DND-41 (cell line): Measurements from ENCODE around the gene RSPH6A.

ENCODE experiments used
- ATAC-seq: fragments of 200-7000 bp; cut with Tn5 transposase; 3 replicates; pipeline ENCODE4 v1.9.1; 2021; ENCODE audit warnings: low read depth; ENCODE audit not compliant: insufficient read depth
- DNase-seq: peaks from one replicate; pipeline ENCODE4 v3.0.0-alpha.2; 2020
- H2AFZ ChIP-seq: 2 replicates; pipeline ENCODE4 v1.6.0; 2012; ENCODE audit warnings: low read depth, low read length
- H3K27ac ChIP-seq: 2 replicates; pipeline ENCODE4 v1.5.1; 2012; ENCODE audit warnings: low read length, inconsistent platforms
- H3K27me3 ChIP-seq: fragments of 200-600 bp; sonication (generic); 2 replicates; pipeline ENCODE4 v1.6.0; 2012; ENCODE audit warnings: low read length, mild to moderate bottlenecking, inconsistent platforms; ENCODE audit not compliant: insufficient read depth, poor library complexity
- H3K36me3 ChIP-seq: 2 replicates; pipeline ENCODE4 v1.5.1; 2012; ENCODE audit warnings: low read length, inconsistent platforms; ENCODE audit not compliant: insufficient read depth
- H3K4me1 ChIP-seq: 2 replicates; pipeline ENCODE4 v1.5.1; 2012; ENCODE audit warnings: mild to moderate bottlenecking, low read length; ENCODE audit not compliant: insufficient read depth
- H3K4me2 ChIP-seq: 2 replicates; pipeline ENCODE4 v1.6.0; 2012; ENCODE audit warnings: mild to moderate bottlenecking, moderate library complexity, low read length, inconsistent platforms; ENCODE audit not compliant: insufficient read depth
- H3K4me3 ChIP-seq, 2 experiments: fragments of 200-600 bp in 1 of 2; shearing (Covaris generic) in 1 of 2; 2 replicates each; pipeline ENCODE4 v1.5.1; 2012 to 2016; ENCODE audit warnings: inconsistent platforms in 2 of 2, low read length in 2 of 2, mild to moderate bottlenecking in 2 of 2, low read depth in 1 of 2, moderate library complexity in 1 of 2
- H3K79me2 ChIP-seq: 2 replicates; pipeline ENCODE4 v1.6.0; 2012; ENCODE audit warnings: low read length, inconsistent platforms; ENCODE audit not compliant: insufficient read depth
- H3K9ac ChIP-seq: 2 replicates; pipeline ENCODE4 v1.6.0; 2012; ENCODE audit warnings: low read depth, mild to moderate bottlenecking, inconsistent platforms, low read length, moderate library complexity
- H3K9me3 ChIP-seq: 2 replicates; pipeline ENCODE4 v1.5.1; 2012; ENCODE audit warnings: low read length, moderate library complexity, mild to moderate bottlenecking, inconsistent platforms; ENCODE audit not compliant: insufficient read depth, severe bottlenecking
- H4K20me1 ChIP-seq: 2 replicates; pipeline ENCODE4 v1.6.0; 2012; ENCODE audit warnings: low read length; ENCODE audit not compliant: insufficient read depth
- EZH2 ChIP-seq: IDR thresholded peaks from 3 replicates; pipeline ENCODE4 v1.6.1; 2012; ENCODE audit warnings: borderline replicate concordance, low read depth, mild to moderate bottlenecking, moderate library complexity, low read length, inconsistent platforms; ENCODE audit not compliant: severe bottlenecking
- TF ChIP-seq, protein P1 (sequence below): IDR thresholded peaks from 2 replicates; pipeline ENCODE4 v1.5.1; 2012; ENCODE audit warnings: borderline replicate concordance, low read length, moderate library complexity, mild to moderate bottlenecking; ENCODE audit not compliant: poor library complexity, severe bottlenecking; ENCODE audit errors: extremely low read depth

RSPH6A gene

DNA sequence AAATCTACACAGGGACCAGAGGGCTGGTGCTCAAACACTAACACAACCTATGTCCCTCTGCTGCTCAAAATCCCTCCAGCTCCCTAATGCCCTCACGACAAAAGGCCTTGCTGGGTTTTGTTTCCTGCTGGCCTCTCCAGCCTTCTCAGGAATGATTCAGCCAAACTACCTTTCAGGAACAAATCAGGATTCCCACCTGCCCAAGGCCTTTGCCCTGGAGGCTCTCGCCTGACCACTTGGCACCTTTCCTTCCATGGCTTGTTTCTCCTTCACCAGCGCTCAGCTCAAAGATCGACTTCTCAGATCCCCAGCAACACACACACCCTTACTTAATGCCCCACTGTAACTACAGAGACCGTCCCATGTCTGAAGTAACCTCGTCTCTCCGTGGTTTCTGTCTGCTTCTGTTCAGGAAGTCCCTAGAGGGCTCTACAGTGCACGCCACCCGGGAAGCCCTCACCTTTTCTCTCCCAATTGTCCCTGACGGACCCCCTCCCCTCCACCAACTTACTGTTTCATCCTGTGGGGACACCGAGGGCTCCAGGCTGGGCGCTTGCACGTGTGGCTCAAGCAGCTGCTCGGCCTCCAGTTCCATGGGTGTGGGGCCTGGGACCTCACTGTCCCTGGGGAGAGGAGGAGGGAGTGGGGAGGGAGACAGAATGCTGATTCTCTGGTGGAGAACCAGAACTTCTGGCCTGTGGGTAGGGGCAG, 42.8 kb downstream of the RSPH6A start:
- no peaks in the 10 kb centered on the region for H3K27me3 ChIP-seq
- peaks cover 10% of the 10 kb centered on the region for H3K36me3 ChIP-seq
- H3K4me2 ChIP-seq = no peak overlapping the region
- no peaks in the 10 kb centered on the region for H3K9me3 ChIP-seq
- no peak for TF ChIP-seq EZH2
- TF ChIP-seq, protein P1, sequence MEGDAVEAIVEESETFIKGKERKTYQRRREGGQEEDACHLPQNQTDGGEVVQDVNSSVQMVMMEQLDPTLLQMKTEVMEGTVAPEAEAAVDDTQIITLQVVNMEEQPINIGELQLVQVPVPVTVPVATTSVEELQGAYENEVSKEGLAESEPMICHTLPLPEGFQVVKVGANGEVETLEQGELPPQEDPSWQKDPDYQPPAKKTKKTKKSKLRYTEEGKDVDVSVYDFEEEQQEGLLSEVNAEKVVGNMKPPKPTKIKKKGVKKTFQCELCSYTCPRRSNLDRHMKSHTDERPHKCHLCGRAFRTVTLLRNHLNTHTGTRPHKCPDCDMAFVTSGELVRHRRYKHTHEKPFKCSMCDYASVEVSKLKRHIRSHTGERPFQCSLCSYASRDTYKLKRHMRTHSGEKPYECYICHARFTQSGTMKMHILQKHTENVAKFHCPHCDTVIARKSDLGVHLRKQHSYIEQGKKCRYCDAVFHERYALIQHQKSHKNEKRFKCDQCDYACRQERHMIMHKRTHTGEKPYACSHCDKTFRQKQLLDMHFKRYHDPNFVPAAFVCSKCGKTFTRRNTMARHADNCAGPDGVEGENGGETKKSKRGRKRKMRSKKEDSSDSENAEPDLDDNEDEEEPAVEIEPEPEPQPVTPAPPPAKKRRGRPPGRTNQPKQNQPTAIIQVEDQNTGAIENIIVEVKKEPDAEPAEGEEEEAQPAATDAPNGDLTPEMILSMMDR = no peak
- ATAC-seq (no peak), DNase-seq (no peak)
- no peak overlapping the region for H3K4me3 ChIP-seq
- H4K20me1 ChIP-seq = 0 out of 2 replicates have a peak, but pooled peaks cover 2% of the 10 kb centered on the region
- H3K27ac ChIP-seq = no peak overlapping the region
- peaks cover 26% of the 10 kb centered on the region for H3K4me1 ChIP-seq
- H2AFZ ChIP-seq = no peak overlapping the region
- H3K9ac ChIP-seq = no peak overlapping the region
- H3K79me2 ChIP-seq = no peaks in the 10 kb centered on the region

DNA sequence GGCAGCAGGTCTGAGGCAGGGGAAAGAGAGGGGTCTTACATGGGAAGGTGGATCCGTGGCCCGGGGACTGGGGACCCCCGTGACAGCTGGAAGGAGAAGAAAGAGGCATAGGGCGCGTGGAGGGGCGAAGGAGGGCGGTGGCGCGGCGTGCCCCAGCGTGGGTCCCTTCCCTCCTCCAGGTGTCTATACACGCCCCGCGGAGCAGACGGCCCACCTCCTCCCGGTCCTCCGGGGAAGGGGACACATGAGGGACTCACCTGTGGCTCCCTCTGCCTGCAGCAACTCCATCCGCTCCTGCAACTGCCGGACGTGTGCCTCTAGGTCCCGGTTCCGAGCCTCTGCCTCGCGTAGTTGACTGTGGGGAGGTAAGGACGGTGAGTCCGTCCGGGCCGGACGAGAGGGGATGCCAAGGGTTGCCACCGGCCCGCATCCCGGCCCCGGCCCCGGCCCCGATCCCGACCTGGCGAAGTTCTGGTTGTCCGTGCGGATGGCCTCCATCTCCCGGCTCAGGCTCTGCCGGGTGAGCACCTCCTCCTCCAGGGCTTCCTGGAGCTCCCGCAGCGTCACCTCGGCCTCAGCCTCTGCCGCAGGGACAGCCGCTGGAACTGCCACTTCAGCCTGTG, 43.7 kb downstream of the RSPH6A start:
- H3K4me1 ChIP-seq = peaks cover 26% of the 10 kb centered on the region
- peaks cover 2% of the 10 kb centered on the region; the same call in 1 of the 2 replicates for H3K36me3 ChIP-seq
- ATAC-seq = no peak
- no peak overlapping the region for H3K9ac ChIP-seq
- no peaks in the 10 kb centered on the region for H3K27me3 ChIP-seq
- H3K27ac ChIP-seq = no peak overlapping the region
- no peak for DNase-seq
- H3K4me2 ChIP-seq = no peak overlapping the region
- no peak for TF ChIP-seq EZH2
- TF ChIP-seq, protein P1 = no peak
- H2AFZ ChIP-seq = no peak overlapping the region
- H3K4me3 ChIP-seq = no peak overlapping the region
- no peaks in the 10 kb centered on the region for H3K79me2 ChIP-seq
- no peaks in the 10 kb centered on the region for H3K9me3 ChIP-seq
- H4K20me1 ChIP-seq = 0 out of 2 replicates have a peak, but pooled peaks cover 2% of the 10 kb centered on the region

DNA sequence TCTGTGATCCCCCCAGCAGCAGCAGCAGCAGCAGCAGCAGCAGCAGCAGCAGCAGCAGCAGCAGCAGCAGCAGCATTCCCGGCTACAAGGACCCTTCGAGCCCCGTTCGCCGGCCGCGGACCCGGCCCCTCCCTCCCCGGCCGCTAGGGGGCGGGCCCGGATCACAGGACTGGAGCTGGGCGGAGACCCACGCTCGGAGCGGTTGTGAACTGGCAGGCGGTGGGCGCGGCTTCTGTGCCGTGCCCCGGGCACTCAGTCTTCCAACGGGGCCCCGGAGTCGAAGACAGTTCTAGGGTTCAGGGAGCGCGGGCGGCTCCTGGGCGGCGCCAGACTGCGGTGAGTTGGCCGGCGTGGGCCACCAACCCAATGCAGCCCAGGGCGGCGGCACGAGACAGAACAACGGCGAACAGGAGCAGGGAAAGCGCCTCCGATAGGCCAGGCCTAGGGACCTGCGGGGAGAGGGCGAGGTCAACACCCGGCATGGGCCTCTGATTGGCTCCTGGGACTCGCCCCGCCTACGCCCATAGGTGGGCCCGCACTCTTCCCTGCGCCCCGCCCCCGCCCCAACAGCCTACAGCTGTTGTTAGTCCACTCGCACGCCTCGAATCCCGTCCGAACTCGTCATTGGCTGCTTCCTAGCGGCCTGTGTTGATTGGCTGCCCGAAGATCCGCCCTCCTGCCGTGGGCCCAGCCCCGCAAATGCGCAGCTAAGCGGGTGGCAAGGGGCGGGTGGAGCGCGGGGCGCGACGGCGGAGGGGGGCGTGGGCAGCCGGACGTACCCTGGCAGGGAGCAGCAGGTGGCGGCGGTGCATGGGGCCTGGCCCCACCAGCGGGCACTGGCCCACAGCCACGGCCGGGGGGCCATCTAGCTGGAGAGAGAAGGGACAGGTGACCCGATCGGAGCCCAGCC, 44.7 kb downstream of the RSPH6A start:
- DNase-seq = peak; percentile 91
- H3K27ac ChIP-seq = peak overlapping the region; percentile 70
- peak overlapping the region; percentile 60 for H3K9ac ChIP-seq
- no peaks in the 10 kb centered on the region for H3K9me3 ChIP-seq
- peak; percentile 79 for ATAC-seq
- H3K27me3 ChIP-seq = no peaks in the 10 kb centered on the region
- no peaks in the 10 kb centered on the region for H3K79me2 ChIP-seq
- H3K4me2 ChIP-seq = peak overlapping the region; percentile 86
- H3K4me1 ChIP-seq = peaks cover 26% of the 10 kb centered on the region
- H2AFZ ChIP-seq = peak overlapping the region; percentile 75
- H3K36me3 ChIP-seq = peaks cover 2% of the 10 kb centered on the region; the same call in 1 of the 2 replicates
- TF ChIP-seq EZH2 = no peak
- TF ChIP-seq, protein P1 = peak; percentile 91
- H4K20me1 ChIP-seq = 0 out of 2 replicates have a peak, but pooled peaks cover 2% of the 10 kb centered on the region
- peak overlapping the region; percentile 45 to 75; a peak in 3 of 4 replicates for H3K4me3 ChIP-seq
